A673 (cell line): ENCODE data around the gene TLCD1.

ENCODE experiments used
- CTCF ChIP-seq: fragments of 300-800, 200-600 bp; sonication (generic); conservative IDR thresholded peaks from 2 replicates; pipeline ENCODE4 v1.5.1; 2017; ENCODE audit warnings: low read depth, mild to moderate bottlenecking, antibody characterized with exemption, low read length, moderate library complexity, mixed read lengths
- EZH2 ChIP-seq: fragments of 200-600 bp; sonication (generic); IDR thresholded peaks from 2 replicates; pipeline ENCODE4 v1.6.1; 2017; ENCODE audit warnings: borderline replicate concordance, low read depth, mild to moderate bottlenecking, mixed read lengths, antibody characterized with exemption, low read length; ENCODE audit not compliant: poor library complexity, severe bottlenecking

DNA sequence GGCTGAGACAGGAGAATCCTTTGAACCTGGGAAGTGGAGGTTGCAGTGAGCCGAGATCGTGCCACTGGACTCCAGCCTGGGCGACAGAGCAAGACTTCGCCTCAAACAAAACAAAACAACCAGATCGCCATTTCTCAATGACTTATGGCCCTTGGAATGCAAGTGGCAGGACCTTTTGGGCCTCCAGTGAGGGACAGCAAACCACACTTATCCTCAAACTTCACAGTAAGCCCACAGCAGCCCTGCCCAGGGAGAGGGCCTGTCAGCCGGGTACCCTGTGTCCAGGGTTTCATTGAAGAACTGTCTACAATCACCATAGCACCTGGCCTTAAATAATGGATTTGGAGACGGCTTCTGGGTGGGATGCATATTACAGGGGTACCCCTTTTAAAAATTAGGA lies 29.5 kb upstream of the TLCD1 start:
- no peak for TF ChIP-seq CTCF
- no peak for TF ChIP-seq EZH2
